Measurements from ENCODE around the gene TMEM63B.
"Not testable (repeated sequence)": the region's sequence is repeated elsewhere in the genome, so short reads cannot be mapped to it uniquely, and the experiment has no call there.

Gene TMEM63B

GRCh38 chr6:44193307-44193910 lies 66.1 kb downstream of the TMEM63B start:
- no peak for DNase-seq (ENCODE audit: low read depth)

- DNase-seq (ENCODE audit: low read depth): no peak
Measured at GRCh38 chr6:44194326-44194725, 67.0 kb downstream of the TMEM63B start.

- not testable (repeated sequence) for DNase-seq (ENCODE audit: low read depth)
Measured at GRCh38 chr6:44196351-44196750, 69.0 kb downstream of the TMEM63B start.

GRCh38 chr6:44198684-44199083 lies 71.3 kb downstream of the TMEM63B start:
- no peak for DNase-seq (ENCODE audit: low read depth)

GRCh38 chr6:44199883-44200282 lies 72.5 kb downstream of the TMEM63B start:
- DNase-seq (ENCODE audit: low read depth): no peak

- no peak for DNase-seq (ENCODE audit: low read depth)
Measured at GRCh38 chr6:44201200-44201599, 73.8 kb downstream of the TMEM63B start.

- DNase-seq (ENCODE audit: low read depth): no peak
Measured at GRCh38 chr6:44201638-44202303, 74.4 kb downstream of the TMEM63B start.

- DNase-seq (ENCODE audit: low read depth): no peak
Measured at GRCh38 chr6:44202332-44202971, 75.1 kb downstream of the TMEM63B start.

- DNase-seq (ENCODE audit: low read depth): no peak
Measured at GRCh38 chr6:44202972-44203750, 75.8 kb downstream of the TMEM63B start.

GRCh38 chr6:44203955-44204354 lies 76.6 kb downstream of the TMEM63B start:
- no peak for DNase-seq (ENCODE audit: low read depth)

All from fibroblast of gingiva (primary cell).